GM18498 (cell line): ENCODE data around the gene PLAAT1.

Experiments used
- ATAC-seq: cut with Tn5 transposase; IDR thresholded peaks from one replicate; pipeline ENCODE4 v1.9.1; 2021; ENCODE audit warnings: mild to moderate bottlenecking, moderate library complexity; ENCODE audit not compliant: unreplicated experiment

PLAAT1 gene

DNA sequence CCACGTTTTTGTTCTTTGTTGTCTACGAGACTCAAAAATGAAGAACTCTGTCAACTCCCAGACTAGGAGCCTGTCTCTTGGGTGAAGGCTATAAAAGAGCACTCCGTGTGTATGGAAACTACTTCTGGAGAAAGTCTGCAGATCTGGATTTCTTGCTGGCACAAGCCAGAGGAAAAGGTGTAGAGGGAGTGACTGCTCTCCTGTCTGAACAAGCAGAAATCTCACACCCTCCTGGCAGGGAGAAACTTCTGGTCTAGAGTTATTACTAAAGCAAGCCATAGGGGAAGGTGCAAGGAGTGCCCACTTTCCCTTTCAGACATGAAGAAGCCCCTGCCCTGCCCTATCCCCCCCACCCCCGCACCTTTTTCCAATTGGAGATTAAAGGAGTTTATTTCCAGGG, 9.5 kb downstream of the PLAAT1 start:
- ATAC-seq = no peak

DNA sequence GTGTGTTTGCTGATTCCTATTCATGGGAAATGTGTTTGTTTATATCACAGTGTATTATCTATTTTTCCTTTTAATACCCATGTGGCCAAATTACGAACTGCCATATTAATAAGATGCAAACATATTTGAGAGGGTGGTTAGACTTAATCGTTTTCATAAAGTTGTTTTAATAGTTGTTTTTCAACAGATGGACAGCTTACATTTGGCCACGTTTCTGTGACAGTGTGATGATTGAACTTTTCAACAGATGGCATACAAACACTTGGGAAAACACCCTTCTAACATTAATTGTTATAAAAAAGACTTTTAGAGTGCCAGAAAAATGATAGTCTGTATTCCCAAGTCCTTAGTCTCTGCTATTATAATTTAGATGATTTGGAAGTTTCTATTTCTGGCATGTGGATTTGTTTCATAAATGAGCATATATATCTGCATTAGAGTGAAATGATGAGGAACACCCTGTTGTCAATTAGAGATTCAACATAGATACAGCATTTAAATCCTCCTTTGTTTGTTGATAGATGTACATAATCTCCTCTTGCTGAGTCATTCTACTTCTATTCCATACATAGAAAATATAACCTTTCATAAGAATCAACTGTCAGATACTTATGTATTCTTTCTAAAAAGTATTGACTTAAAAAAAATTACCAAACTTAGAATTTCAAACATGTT, 13.1 kb downstream of the PLAAT1 start:
- no peak for ATAC-seq

DNA sequence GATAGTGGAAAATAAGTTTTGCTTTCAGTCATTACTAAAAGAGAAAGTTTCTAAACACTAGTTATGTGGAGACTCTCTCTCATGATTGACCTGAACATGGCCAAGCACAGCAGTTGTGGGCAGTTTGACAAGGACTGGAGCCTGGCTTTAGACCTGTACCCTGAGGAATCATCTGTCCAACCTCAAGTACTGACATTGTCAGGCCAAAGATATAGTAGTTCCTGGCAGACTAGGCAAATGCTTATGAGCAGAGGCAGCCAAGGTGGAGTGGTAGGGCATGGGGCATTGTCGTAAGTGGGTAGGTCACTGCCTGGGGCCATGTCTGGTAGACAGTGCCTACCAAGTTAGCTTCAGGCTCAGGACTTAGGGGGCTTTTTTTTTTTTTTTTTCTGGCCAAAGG, 20.9 kb downstream of the PLAAT1 start:
- ATAC-seq = no peak

GRCh38 chr3:193262707-193263106, 21.7 kb downstream of the PLAAT1 start:
- ATAC-seq = no peak

DNA sequence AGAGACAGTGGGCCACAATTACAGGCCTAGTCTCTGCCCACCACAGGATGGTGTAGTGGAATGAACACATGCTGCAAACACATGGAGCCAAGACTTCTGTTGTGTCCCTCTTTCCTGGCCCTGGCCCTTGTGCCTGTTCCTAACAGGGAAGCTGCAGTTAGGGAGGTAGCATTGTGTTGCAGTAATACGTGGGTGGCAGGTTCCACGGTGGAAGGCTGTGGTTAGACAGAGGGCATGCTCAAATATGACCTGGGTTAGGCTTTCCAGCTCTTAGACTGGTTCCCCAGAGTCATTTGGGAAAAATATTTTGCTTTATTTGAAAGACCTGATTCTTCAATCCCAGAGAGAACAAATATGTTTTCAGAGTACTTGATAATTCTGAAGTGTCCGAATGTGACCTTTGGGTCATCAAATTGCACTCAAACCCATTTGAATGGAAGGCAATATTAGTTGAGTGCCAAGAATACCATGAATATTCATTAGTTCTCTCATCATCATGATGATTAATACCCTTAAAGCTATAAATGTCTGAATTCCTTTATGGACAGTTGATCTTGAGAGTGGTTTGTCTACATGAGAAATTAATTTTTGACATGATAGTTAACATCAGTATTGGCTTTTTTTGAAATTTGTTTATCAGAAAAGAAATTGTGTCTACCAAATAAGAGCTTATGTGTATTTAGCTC, 28.5 kb downstream of the PLAAT1 start:
- no peak for ATAC-seq

GRCh38 chr3:193270451-193270850, 29.4 kb downstream of the PLAAT1 start:
- ATAC-seq = no peak

- ATAC-seq = no peak
Measured at GRCh38 chr3:193271101-193271840, 30.2 kb downstream of the PLAAT1 start.

DNA sequence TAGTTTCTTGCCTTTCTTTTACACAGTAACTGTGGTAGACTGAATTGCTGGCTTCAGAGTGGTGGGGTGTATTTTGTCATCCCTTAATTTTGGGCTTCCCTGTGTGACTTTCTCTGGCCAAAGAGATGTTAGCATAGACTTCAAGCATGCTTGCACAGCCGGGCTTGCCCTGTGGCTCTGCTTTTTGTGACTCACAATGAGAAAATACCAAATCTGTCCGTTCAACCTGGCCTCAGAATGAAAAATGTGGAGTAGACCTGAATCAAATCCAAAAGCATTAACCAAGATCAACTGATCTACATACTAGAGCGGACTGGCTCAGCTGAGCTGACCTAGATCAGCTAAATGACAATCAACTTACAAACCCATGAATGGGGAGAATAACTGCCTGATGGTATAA, 51.4 kb downstream of the PLAAT1 start:
- no peak for ATAC-seq

DNA sequence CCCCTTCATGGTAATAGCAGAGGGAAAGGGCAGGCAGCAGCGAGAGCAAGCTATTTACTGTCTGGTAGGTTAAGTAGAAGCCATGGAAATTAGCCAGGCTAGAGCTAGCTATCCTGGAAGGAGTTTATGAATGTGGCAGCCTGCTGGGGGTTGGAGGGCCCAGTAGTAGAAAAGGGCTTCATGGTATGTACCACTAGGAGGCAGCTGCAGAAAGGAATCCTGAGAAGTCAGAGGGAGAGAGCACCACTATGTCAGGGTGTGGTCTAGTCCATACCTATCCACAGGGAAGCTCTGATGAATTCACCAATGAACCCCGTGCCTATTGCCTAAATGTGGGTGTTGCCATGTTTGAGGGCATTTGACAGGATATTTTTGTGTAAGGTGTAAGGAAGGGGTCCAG, 55.0 kb downstream of the PLAAT1 start:
- ATAC-seq = no peak

DNA sequence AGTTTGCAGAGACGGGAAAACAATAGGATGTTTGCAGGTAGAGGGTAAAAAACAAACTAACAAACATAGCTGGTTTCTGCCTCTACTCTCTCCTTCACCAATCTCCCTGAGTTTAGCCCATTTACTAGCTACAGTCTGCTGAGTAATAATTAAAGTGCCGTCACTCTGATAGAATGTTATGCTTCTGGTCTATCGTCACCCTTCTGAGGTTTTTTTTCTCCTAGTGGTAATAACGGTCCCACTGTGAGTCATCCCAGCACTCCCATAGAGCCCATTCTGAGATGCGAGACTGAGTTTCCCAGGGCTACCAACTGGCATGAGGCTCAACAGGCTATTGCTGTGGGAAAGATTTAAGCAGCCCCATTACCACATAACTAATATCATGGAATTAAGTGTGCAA, 56.4 kb downstream of the PLAAT1 start:
- ATAC-seq = no peak

DNA sequence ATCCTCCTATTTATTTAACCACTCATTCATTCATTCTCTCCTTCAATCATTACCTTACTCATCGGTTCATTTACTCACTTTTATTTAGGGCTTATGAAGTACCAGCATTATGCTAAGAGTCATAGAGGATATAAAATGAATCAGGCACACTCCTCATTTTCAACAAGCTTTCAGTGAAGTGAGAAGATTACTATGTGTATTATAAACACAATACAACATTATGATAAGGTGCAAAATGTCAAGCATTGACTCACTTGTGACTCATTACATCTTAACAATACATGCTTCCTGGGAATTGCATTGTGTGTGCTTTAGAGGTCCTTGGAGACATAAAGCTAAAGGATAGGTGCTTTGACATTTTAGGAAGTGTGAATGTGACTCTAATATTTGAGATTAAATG, 60.4 kb downstream of the PLAAT1 start:
- ATAC-seq = no peak

DNA sequence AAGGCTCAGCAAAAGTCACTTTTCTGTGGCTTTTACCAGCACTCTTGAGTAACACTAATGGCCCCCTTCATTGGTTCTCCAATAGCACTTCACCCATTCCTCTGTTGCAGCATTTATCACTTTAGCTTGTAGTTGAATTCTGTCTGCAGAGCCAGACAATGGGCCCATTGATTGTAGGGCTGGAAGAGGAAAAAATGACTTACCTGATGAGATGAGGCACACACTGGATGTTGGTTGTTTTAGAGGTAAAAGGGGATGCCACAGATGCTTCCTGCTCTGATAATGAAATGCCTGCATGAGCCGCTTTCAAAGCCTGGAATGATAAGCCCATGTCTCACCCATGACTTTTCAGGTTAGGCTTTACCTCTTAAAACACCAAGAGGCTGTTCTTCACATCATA, 64.3 kb downstream of the PLAAT1 start:
- ATAC-seq = no peak

GRCh38 chr3:193310914-193311723, 70.1 kb downstream of the PLAAT1 start:
- no peak for ATAC-seq

- ATAC-seq = no peak
Measured at GRCh38 chr3:193313061-193313958, 72.3 kb downstream of the PLAAT1 start.

- no peak for ATAC-seq
Measured at GRCh38 chr3:193314161-193314560, 73.1 kb downstream of the PLAAT1 start.

- no peak for ATAC-seq
Measured at GRCh38 chr3:193317682-193318300, 76.8 kb downstream of the PLAAT1 start.
